ENCODE results near the gene KIF2A. TPM values are rescaled to one million over a fixed set of nuclear protein-coding genes. Genes with fewer than 3 reads are reported as not detected.

KIF2A gene
- total and polyA plus RNA-seq, 9 of the 15 experiments (the other 6 are each of a cell fraction or from before 2014, with no cell fraction given): 42.6 to 126 (median 77.6) TPM

DNA sequence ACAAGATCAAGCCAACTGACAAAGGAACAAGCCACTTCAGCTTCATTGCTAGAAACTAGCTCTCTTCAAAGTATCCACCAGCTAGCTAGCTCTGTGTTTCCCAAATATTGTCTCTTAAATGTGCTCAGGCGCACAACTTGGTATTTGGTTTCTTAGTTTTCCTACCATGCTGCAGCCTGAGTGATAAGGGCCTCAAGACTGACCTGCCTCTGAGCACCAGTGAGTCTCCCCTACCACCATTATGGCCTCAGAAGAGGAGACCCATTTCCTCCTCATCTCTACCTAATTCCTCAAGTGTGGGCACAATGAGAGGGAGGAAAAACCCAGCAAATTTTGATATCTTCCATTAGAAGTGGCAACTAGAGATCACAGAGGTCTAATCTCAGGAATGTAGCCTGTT is 34.6 kb upstream of the KIF2A start:
- TF ChIP-seq HMBOX1 (IDR thresholded peaks at IDR 0.05) (peak; percentile 16; the same call in 1 of the 2 replicates), CC2D1A (IDR thresholded peaks at IDR 0.05) (no peak), PTRF (tag; IDR thresholded peaks at IDR 0.05) (0 out of 2 replicates have a peak, but pooled peaks have one; percentile 8), ZBTB12 (CRISPR knock-in tag; IDR thresholded peaks at IDR 0.05) (no peak), SMAD4 (CRISPR knock-in tag; conservative IDR thresholded peaks at IDR 0.05) (0 out of 2 replicates have a peak, but pooled peaks have one; percentile 15), RCOR1 (IDR thresholded peaks at IDR 0.05; ENCODE audit: borderline replicate concordance in 1 of 2, low read depth in 2 of 2, low read length in 2 of 2) (no peak), ZNF282 (CRISPR knock-in tag; IDR thresholded peaks at IDR 0.05) (no peak)
- TF ChIP-seq, protein P1, sequence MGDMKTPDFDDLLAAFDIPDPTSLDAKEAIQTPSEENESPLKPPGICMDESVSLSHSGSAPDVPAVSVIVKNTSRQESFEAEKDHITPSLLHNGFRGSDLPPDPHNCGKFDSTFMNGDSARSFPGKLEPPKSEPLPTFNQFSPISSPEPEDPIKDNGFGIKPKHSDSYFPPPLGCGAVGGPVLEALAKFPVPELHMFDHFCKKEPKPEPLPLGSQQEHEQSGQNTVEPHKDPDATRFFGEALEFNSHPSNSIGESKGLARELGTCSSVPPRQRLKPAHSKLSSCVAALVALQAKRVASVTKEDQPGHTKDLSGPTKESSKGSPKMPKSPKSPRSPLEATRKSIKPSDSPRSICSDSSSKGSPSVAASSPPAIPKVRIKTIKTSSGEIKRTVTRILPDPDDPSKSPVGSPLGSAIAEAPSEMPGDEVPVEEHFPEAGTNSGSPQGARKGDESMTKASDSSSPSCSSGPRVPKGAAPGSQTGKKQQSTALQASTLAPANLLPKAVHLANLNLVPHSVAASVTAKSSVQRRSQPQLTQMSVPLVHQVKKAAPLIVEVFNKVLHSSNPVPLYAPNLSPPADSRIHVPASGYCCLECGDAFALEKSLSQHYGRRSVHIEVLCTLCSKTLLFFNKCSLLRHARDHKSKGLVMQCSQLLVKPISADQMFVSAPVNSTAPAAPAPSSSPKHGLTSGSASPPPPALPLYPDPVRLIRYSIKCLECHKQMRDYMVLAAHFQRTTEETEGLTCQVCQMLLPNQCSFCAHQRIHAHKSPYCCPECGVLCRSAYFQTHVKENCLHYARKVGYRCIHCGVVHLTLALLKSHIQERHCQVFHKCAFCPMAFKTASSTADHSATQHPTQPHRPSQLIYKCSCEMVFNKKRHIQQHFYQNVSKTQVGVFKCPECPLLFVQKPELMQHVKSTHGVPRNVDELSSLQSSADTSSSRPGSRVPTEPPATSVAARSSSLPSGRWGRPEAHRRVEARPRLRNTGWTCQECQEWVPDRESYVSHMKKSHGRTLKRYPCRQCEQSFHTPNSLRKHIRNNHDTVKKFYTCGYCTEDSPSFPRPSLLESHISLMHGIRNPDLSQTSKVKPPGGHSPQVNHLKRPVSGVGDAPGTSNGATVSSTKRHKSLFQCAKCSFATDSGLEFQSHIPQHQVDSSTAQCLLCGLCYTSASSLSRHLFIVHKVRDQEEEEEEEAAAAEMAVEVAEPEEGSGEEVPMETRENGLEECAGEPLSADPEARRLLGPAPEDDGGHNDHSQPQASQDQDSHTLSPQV (IDR thresholded peaks at IDR 0.05): 0 out of 2 replicates have a peak, but pooled peaks have one; percentile 64
- TF ChIP-seq, protein P2, sequence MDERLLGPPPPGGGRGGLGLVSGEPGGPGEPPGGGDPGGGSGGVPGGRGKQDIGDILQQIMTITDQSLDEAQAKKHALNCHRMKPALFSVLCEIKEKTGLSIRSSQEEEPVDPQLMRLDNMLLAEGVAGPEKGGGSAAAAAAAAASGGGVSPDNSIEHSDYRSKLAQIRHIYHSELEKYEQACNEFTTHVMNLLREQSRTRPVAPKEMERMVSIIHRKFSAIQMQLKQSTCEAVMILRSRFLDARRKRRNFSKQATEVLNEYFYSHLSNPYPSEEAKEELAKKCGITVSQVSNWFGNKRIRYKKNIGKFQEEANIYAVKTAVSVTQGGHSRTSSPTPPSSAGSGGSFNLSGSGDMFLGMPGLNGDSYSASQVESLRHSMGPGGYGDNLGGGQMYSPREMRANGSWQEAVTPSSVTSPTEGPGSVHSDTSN (CRISPR knock-in tag; IDR thresholded peaks at IDR 0.05; ENCODE audit: low read depth): no peak
- TF ChIP-seq, protein P2 (tag; conservative IDR thresholded peaks at IDR 0.05; ENCODE audit: low read depth): no peak
- H3K27me3 ChIP-seq (ENCODE audit: control insufficient read depth in 2 of 2, insufficient read depth in 2 of 2, low read length in 2 of 2): no peaks in the 10 kb centered on the region
- 25% methylated on average over 1 of the region's 1 CpG for WGBS (ENCODE audit: insufficient coverage, low coverage, missing lambda C conversion rate)
- peak overlapping the region; percentile 62; the same call in 2 of the 3 replicates for H3K27ac ChIP-seq (ENCODE audit: extremely low read depth, low read depth, low read length)
- FAIRE-seq (peak; percentile 67), ATAC-seq (peak; percentile 70), DNase-seq (ENCODE audit: extremely low read depth in 1 of 4, low spot score in 3 of 4) (peak in 1 of 4 experiments; percentile 42)
- no peaks in the 10 kb centered on the region for H3K79me2 ChIP-seq (ENCODE audit: control insufficient read depth, insufficient read depth, low read length)
- in situ Hi-C loops (cut with MboI): no loop called here
- POLR2A ChIA-PET: interaction anchor here (0.6 to 1.0 kb wide), 5 partner anchors 10 to 74 kb away, joined by 3 to 4 read pairs (median 3); no protein-coding TSS in a partner anchor
- CTCF ChIA-PET (ENCODE audit: low intra/inter-chr PET ratio): no interaction called here
- H2AFZ ChIP-seq (ENCODE audit: low read depth, low read length): peak overlapping the region; percentile 98
- peaks cover 11 to 22% of the 10 kb centered on the region in 2 experiments for H3K4me1 ChIP-seq (replicated peaks in 1 of 2; ENCODE audit: control insufficient read depth in 2 of 2, insufficient read depth in 2 of 2, low read length in 2 of 2)
- intact Hi-C loops (cut with micrococcal nuclease): no loop called here
- peak overlapping the region; percentile 53; the same call in 1 of the 2 replicates for H3K4me2 ChIP-seq (ENCODE audit: insufficient read depth, low read length)
- BruUV-seq (replicated peaks): no TSS peak
- H3K9me3 ChIP-seq (replicated peaks; ENCODE audit: control insufficient read depth, insufficient read depth, low read depth, low read length): no peaks in the 10 kb centered on the region
- no peak overlapping the region for H3K4me3 ChIP-seq
- no peaks in the 10 kb centered on the region for H3K9me1 ChIP-seq (ENCODE audit: control insufficient read depth, insufficient read depth, low read length)
- H3K36me3 ChIP-seq (ENCODE audit: control insufficient read depth, insufficient read depth, low read length): no peaks in the 10 kb centered on the region
- H4K20me1 ChIP-seq (replicated peaks; ENCODE audit: control insufficient read depth, insufficient read depth, low read length): no peaks in the 10 kb centered on the region
- peak overlapping the region; percentile 41 to 61; a peak in 1 of 4 replicates for H3K9ac ChIP-seq (ENCODE audit: insufficient read depth in 1 of 2, low read depth in 2 of 2, low read length in 2 of 2)
